MM.1S (cell line): ENCODE data around the gene PPP4R2.

Experiments
- DNase-seq: peaks from one replicate; pipeline ENCODE4 v3.0.0-alpha.2; 2015
- H2AFZ ChIP-seq: fragments of 300-600 bp; sonication (generic); 2 replicates; pipeline ENCODE4 v1.6.0; 2016; ENCODE audit warnings: antibody characterized with exemption, low read length
- H3F3A ChIP-seq: fragments of 300-600 bp; sonication (generic); 2 replicates; pipeline ENCODE4 v1.6.1; 2016; ENCODE audit warnings: mild to moderate bottlenecking, antibody characterized with exemption, low read length, moderate library complexity, mixed read lengths; ENCODE audit not compliant: insufficient read depth
- H3K27ac ChIP-seq: fragments of 300-600 bp; sonication (generic); 2 replicates; pipeline ENCODE4 v1.5.1; 2016; ENCODE audit warnings: mild to moderate bottlenecking, low read length
- H3K27me3 ChIP-seq: fragments of 300-600 bp; sonication (generic); replicated peaks from 2 replicates; pipeline ENCODE4 v1.6.0; 2016; ENCODE audit warnings: low read length; ENCODE audit not compliant: insufficient read depth
- H3K36me3 ChIP-seq: fragments of 300-600 bp; sonication (generic); replicated peaks from 2 replicates; pipeline ENCODE4 v1.6.1; 2016; ENCODE audit warnings: mild to moderate bottlenecking, low read length, mixed read lengths; ENCODE audit not compliant: insufficient read depth
- H3K4me1 ChIP-seq: fragments of 300-600 bp; sonication (generic); 2 replicates; pipeline ENCODE4 v1.6.1; 2016; ENCODE audit warnings: low read length, mixed read lengths
- H3K4me2 ChIP-seq: fragments of 300-600 bp; sonication (generic); 2 replicates; pipeline ENCODE4 v1.6.0; 2016; ENCODE audit warnings: low read depth, low read length
- H3K4me3 ChIP-seq: fragments of 300-600 bp; sonication (generic); 2 replicates; pipeline ENCODE4 v1.5.1; 2016; ENCODE audit warnings: low read length, mixed read lengths
- H3K79me2 ChIP-seq: fragments of 300-600 bp; sonication (generic); 2 replicates; pipeline ENCODE4 v1.6.1; 2016; ENCODE audit warnings: mixed run types, low read length, mixed read lengths
- H3K9ac ChIP-seq: fragments of 300-600 bp; sonication (generic); 2 replicates; pipeline ENCODE4 v1.6.1; 2016; ENCODE audit warnings: low read length, mixed read lengths
- H3K9me2 ChIP-seq: fragments of 300-600 bp; sonication (generic); replicated peaks from 2 replicates; pipeline ENCODE4 v1.6.1; 2016; ENCODE audit warnings: mild to moderate bottlenecking, low read length, mixed read lengths; ENCODE audit not compliant: insufficient read depth
- H3K9me3 ChIP-seq: fragments of 300-600 bp; sonication (generic); replicated peaks from 2 replicates; pipeline ENCODE4 v1.6.1; 2016; ENCODE audit warnings: mild to moderate bottlenecking, low read length, mixed read lengths; ENCODE audit not compliant: insufficient read depth
- H4K20me1 ChIP-seq: fragments of 300-600 bp; sonication (generic); 2 replicates; pipeline ENCODE4 v1.6.1; 2016; ENCODE audit warnings: mild to moderate bottlenecking, low read length, moderate library complexity, mixed read lengths; ENCODE audit not compliant: insufficient read depth
- EZH2 ChIP-seq: fragments of 300-600 bp; sonication (generic); optimal IDR thresholded peaks from 2 replicates; pipeline ENCODE3; 2017; ENCODE audit warnings: low read depth, mild to moderate bottlenecking, antibody characterized with exemption, low read length, mixed read lengths
- EZH2phosphoT487 ChIP-seq: fragments of 300-600 bp; sonication (generic); IDR thresholded peaks from 2 replicates; pipeline ENCODE4 v1.6.1; 2018; ENCODE audit warnings: antibody characterized with exemption, low read length
- TF ChIP-seq, protein P1 (sequence below): fragments of 300-600 bp; sonication (generic); IDR thresholded peaks from 2 replicates; pipeline ENCODE4 v1.5.1; 2016; ENCODE audit warnings: antibody characterized with exemption, low read length, mixed read lengths

Gene PPP4R2

DNA sequence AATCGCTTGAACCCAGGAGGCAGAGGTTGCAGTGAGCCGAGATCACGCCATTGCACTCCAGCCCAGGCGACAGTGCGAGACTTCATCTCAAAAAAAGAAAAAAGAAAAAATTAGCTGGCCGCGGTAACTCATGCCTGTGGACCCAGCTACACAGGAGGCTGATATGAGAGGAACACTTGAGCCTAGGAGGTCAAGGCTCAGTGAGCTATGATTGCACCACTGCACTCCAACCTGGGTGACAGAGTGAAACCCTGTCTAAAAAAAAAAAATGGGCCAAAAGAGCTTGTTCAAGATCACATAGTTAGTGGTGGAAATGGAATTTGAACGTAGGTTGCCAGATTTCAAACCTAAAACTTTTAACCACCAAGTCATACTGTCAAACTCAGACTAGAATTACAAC lies 46.2 kb upstream of the PPP4R2 start:
- Histone ChIP-seq H3K9me2 (no peaks in the 10 kb centered on the region), H3K36me3 (no peaks in the 10 kb centered on the region), H3K9ac (no peak overlapping the region), H3F3A (no peaks in the 10 kb centered on the region), H2AFZ (no peak overlapping the region), H4K20me1 (no peaks in the 10 kb centered on the region), H3K4me1 (no peaks in the 10 kb centered on the region), H3K27ac (no peak overlapping the region), H3K4me2 (no peak overlapping the region), H3K79me2 (no peaks in the 10 kb centered on the region), H3K9me3 (no peaks in the 10 kb centered on the region), H3K4me3 (no peak overlapping the region), H3K27me3 (no peaks in the 10 kb centered on the region)
- TF ChIP-seq, protein P1, sequence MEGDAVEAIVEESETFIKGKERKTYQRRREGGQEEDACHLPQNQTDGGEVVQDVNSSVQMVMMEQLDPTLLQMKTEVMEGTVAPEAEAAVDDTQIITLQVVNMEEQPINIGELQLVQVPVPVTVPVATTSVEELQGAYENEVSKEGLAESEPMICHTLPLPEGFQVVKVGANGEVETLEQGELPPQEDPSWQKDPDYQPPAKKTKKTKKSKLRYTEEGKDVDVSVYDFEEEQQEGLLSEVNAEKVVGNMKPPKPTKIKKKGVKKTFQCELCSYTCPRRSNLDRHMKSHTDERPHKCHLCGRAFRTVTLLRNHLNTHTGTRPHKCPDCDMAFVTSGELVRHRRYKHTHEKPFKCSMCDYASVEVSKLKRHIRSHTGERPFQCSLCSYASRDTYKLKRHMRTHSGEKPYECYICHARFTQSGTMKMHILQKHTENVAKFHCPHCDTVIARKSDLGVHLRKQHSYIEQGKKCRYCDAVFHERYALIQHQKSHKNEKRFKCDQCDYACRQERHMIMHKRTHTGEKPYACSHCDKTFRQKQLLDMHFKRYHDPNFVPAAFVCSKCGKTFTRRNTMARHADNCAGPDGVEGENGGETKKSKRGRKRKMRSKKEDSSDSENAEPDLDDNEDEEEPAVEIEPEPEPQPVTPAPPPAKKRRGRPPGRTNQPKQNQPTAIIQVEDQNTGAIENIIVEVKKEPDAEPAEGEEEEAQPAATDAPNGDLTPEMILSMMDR: no peak
- TF ChIP-seq EZH2 (no peak), EZH2phosphoT487 (no peak)
- DNase-seq: no peak

DNA sequence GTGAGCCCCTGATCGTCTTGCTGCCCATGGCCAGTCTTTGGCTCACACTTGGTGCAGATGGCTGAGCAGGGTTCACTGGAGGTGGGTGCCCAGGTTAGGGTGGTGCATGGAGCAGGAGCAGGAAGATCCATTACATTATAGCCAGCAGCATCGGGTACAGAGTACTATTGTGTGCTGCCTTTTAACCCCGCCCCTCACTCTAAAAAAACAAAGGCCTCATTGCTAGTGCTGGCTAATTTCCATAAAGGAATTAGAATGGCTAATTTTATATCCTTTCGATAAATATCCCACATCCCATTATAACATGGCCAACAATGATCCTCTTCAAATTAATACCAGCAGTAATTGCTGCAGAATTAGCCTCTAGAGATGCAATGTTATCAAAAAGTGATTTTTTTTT lies 45.8 kb upstream of the PPP4R2 start:
- H2AFZ ChIP-seq: no peak overlapping the region
- H3K9me3 ChIP-seq: no peaks in the 10 kb centered on the region
- no peak overlapping the region for H3K4me2 ChIP-seq

DNA sequence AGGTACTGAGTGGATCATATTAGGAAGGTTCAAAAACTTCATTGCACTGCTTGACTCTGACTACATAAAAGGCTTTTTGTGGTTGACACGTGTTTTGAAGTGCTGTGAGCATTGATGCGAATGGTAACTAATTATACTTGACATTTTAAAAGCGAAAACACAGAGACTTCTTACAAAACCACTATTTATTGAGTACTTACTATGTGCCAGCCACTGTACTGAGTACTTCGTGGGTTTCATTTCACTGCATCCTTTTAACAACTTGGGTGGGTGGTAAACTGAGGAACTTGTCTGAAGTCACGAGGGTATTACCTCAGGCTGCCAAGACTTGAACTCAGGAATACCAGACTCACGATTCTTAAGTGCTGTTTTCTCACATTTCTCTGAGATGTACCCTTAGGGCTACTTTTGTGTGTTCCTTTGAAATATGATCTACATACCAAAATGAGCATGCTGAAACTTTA lies 45.3 kb upstream of the PPP4R2 start:
- Histone ChIP-seq H3K79me2 (no peaks in the 10 kb centered on the region), H3F3A (no peaks in the 10 kb centered on the region), H3K27ac (no peak overlapping the region), H3K4me2 (no peak overlapping the region), H3K36me3 (no peaks in the 10 kb centered on the region), H3K27me3 (no peaks in the 10 kb centered on the region), H3K9me3 (no peaks in the 10 kb centered on the region), H3K4me3 (no peak overlapping the region), H3K4me1 (no peaks in the 10 kb centered on the region), H3K9me2 (no peaks in the 10 kb centered on the region), H2AFZ (no peak overlapping the region), H3K9ac (no peak overlapping the region), H4K20me1 (no peaks in the 10 kb centered on the region)
- DNase-seq: no peak
- TF ChIP-seq EZH2: no peak
- TF ChIP-seq, protein P1: no peak
- TF ChIP-seq EZH2phosphoT487: no peak

More for the DNA sequence above, 45.8 kb upstream of the PPP4R2 start:
- Histone ChIP-seq H3K27me3 (no peaks in the 10 kb centered on the region), H4K20me1 (no peaks in the 10 kb centered on the region), H3K4me3 (no peak overlapping the region), H3K27ac (no peak overlapping the region), H3F3A (no peaks in the 10 kb centered on the region), H3K4me1 (no peaks in the 10 kb centered on the region), H3K9me2 (no peaks in the 10 kb centered on the region), H3K79me2 (no peaks in the 10 kb centered on the region), H3K36me3 (no peaks in the 10 kb centered on the region), H3K9ac (no peak overlapping the region)
- DNase-seq: no peak
- TF ChIP-seq, protein P1: no peak
- TF ChIP-seq EZH2phosphoT487 (no peak), EZH2 (no peak)
